Epithelial cell of proximal tubule (primary cell): ENCODE data around the gene ARHGAP19. TPM values are rescaled to one million over a fixed set of nuclear protein-coding genes. Genes with fewer than 3 reads are reported as not detected.
A peak's percentile ranks its signal among the peaks of the same experiment; 100 is the strongest.

Experiments used
- DNase-seq: peaks from one replicate; pipeline ENCODE4 v3.0.0-alpha.2; 2011; ENCODE audit warnings: low read depth
- H3K4me3 ChIP-seq: 2 replicates; pipeline ENCODE4 v1.5.1; 2011; ENCODE audit warnings: low read depth, mild to moderate bottlenecking, low read length
- total RNA-seq: library from RNA; depleted of rRNA; stranded (reverse); fragments of >200 nt; gene quantifications from 2 replicates; pipeline ENCODE4 v1.2.3, GENCODE V29; 2015
- TF ChIP-seq, protein P1 (sequence below): conservative IDR thresholded peaks from 2 replicates; pipeline ENCODE4 v1.5.1; 2012; ENCODE audit warnings: low read depth, mild to moderate bottlenecking, low read length

ARHGAP19 gene
- total RNA-seq, 1 donor from 2014 or later, result 8.8 TPM

DNA sequence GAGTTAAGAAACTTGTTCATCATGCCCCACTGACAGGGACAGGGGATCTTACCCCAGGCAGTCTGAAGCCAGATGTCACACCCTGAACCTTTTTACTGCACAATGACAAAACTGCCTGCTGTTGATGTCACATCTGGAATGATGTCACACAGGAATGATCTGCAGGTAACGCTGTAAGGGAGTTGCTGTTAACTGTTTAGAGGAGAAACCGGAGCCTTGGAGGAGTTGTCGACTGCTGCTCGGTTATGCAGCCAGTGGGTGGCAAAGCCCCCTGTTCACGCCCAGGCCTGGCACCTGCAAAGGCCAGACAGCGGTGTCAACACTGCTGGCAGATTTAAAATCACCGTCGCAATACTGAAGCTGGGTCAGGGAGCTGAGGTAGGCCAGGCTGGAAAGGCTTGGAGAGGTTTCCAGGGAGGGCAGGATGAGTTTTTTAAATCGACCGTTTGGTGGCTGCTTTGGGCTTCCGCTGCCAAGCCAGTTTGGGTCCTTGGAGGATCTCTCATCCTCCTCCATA is 96.7 kb downstream of the ARHGAP19 start:
- no peak for DNase-seq
- peak overlapping the region; percentile 55 for H3K4me3 ChIP-seq
- TF ChIP-seq, protein P1, sequence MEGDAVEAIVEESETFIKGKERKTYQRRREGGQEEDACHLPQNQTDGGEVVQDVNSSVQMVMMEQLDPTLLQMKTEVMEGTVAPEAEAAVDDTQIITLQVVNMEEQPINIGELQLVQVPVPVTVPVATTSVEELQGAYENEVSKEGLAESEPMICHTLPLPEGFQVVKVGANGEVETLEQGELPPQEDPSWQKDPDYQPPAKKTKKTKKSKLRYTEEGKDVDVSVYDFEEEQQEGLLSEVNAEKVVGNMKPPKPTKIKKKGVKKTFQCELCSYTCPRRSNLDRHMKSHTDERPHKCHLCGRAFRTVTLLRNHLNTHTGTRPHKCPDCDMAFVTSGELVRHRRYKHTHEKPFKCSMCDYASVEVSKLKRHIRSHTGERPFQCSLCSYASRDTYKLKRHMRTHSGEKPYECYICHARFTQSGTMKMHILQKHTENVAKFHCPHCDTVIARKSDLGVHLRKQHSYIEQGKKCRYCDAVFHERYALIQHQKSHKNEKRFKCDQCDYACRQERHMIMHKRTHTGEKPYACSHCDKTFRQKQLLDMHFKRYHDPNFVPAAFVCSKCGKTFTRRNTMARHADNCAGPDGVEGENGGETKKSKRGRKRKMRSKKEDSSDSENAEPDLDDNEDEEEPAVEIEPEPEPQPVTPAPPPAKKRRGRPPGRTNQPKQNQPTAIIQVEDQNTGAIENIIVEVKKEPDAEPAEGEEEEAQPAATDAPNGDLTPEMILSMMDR, result no peak

DNA sequence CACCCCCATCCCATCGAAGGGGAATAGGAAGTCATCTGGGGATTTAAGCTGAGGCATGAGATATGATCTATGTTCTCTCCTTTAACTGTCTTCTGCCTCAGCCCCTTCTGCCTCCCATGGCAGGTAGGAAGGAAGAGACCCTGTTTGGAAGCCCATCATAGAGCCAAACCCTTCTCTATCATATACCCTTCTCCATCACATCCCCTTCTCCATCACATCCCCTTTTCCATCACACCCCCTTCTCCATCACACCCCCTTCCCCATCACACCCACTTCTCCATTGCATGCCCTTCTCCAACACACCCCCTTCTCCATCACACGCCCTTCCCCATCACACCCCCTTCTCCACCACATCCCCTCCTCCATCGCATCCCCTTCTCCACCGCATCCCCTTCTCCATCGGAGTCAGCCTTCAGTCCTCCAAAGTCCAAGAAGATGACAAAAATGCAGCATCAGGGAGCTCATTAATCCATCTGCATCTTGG is 99.4 kb downstream of the ARHGAP19 start:
- TF ChIP-seq, protein P1, result no peak
- no peak overlapping the region for H3K4me3 ChIP-seq
- no peak for DNase-seq

DNA sequence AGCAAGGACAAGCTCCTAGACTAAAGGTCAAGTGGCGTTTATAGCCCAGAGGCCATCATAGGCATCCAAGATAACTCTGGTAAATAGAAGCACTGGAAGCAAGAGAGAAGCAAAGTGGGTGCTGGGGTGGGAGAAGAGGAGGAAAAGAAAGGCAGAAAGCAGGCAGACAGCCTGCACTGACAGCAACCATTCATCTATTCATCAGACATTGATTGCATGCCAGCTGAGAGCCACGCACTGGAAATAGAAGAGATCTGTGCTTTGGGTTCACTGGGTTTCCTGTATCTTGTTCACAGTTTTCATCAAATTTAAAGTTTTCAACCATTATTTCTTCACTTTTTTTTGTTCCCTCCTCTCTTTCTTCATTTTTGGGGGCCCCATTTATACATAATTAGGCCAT is 102.0 kb downstream of the ARHGAP19 start:
- no peak overlapping the region for H3K4me3 ChIP-seq

DNA sequence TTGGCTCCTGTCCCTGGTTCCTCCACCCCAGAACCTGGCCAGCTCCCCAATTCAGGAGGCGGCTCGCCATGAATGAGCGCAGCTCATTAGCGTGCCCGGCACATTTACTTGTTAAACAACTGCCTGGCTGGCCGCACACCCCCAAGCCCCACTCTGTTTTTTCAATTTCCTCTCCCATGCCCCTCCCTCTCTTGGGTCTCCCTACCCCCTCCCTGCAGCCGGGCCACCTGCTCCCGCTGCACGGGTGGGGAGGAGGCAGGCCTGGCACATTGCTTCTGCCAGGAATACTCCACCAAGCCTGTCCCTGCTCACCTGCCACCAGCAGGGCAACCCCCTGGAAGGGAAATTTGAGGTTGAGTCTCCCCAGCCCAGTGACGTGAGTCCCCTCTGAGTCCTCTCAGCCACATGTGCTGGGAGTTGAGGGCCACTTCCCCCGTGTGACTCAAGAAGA is 104.2 kb downstream of the ARHGAP19 start:
- TF ChIP-seq, protein P1, result no peak
- no peak for DNase-seq
- no peak overlapping the region for H3K4me3 ChIP-seq

More for the DNA sequence above, 102.0 kb downstream of the ARHGAP19 start:
- no peak for DNase-seq
- TF ChIP-seq, protein P1, result no peak

DNA sequence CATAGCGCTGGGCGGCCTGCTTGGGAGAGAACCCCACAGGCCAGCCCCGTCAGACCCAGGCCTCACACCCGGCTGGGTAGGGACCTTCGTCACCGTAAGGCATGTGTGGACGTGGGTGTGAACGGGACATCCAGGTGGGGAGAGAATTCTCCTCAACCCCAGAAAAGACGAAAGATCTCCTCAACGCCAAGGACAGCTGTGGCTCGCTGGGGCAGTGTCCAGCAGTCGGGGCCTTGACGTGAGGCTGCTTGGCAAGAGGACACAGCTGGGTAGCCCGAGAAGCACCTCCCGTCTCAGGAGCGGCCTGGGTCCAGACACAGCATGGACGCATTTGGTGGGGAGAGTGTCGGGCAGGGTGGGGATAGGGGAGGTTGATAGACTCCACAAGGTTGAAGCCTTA is 105.5 kb downstream of the ARHGAP19 start:
- DNase-seq, result no peak
- H3K4me3 ChIP-seq, result no peak overlapping the region
- TF ChIP-seq, protein P1, result no peak

DNA sequence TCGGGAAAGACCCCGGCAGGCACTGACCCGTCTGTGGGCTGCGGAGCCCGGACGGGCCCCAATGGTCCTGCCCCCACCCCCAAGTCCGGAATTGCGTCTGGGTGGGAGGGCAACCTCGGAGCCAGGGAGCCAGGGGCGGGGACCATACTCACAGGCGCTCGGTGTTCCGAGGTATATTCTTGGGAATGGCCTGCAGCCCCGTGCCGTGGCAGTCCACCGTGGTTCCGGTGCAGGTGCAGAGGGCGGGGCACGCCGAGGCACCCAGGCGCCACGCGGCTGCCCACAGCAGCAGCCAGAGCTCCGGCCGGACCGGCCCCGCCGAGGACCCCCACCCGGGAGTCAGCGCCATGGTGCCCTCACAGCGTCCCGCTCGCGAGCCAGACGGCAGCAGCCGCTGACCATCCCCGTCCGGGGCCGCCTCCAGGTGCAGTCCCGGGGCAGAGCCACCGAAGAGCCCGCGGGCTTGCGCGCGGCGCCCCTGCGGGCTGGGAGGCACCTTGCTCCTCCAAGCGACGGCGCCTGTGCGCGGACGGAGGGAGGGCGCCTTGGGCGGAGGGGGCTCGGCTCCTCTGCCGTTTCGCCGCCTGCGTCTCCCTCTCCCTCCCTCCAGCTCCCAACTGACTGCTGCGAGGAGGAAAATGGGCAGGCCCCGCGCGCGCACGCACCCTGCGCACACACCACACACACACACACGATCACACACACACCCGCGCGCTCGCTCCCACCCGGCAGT is 106.9 kb downstream of the ARHGAP19 start, which contains the start of gene SLIT1:
Gene SLIT1, minus strand, starts transcription at position 634 of the 733 bp plus-strand sequence. Its CDS starts 285 bp downstream, at position 349.
- TF ChIP-seq, protein P1, result no peak
- DNase-seq, result no peak
- H3K4me3 ChIP-seq, result no peak within 1 kb of the TSS
